T follicular helper cell (primary cell): ENCODE results near the gene TEAD1.
A peak's percentile ranks its signal among the peaks of the same experiment; 100 is the strongest.

Experiments
- DNase-seq: peaks from one replicate; pipeline ENCODE4 v3.0.0-alpha.2; 2020; ENCODE audit warnings: low read depth

The TEAD1 gene

DNA sequence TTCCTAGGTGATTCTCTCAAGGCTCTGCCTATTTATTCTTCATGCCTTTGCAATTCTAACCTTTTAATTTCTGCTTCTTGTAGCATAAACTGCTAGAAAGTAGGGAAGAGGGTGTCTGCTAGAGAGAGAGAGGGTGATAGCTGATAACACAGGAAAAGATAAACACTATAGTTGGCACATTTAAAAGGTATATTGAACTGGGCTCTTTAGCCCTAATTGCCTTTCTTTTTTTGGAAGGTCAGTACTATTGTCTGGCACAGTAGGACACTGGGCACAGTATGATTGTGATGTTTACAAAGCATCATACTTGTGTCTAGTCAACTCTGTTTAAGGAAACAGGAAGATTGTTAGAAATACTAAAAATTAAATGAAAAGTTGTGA is 33.3 kb downstream of the TEAD1 start:
- no peak for DNase-seq

DNA sequence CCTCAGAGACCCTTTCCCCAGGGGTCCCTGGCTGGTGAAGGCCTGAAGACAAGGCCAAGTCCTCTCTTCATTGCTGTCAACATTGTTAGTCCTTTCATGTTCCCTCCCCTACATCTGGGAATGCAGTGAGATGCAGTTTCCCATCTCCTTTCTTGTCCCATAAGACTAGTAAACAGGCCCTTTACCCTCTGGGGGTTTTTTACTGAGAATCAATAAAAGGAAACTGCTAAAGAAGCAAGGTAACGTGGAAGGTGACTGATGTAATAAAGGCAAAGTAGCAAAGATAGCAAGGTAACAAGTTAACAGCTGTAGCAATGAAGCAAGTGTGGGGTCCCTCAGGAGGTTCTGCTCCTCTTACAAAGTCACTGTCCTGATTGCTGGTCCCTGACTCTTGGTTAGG is 37.3 kb downstream of the TEAD1 start:
- no peak for DNase-seq

DNA sequence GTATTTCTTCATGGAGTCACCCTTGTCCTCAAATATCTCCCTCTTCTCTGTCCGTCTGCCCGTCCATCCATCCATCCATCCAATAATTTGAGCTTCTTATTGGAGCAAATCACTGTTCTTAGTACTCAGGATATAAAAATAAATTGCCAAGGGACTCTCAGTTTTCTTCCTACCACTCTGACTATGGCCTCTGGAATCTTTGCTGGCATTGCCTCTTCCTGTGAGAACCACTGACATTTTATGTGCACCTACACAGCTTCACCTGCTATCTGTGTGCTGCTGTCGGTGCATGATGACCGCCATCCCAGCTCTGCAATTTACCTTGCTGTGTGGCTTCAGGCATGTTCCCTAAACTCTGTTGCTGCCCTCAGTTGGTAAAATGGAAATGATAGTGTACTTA is 37.9 kb downstream of the TEAD1 start:
- DNase-seq: no peak

DNA sequence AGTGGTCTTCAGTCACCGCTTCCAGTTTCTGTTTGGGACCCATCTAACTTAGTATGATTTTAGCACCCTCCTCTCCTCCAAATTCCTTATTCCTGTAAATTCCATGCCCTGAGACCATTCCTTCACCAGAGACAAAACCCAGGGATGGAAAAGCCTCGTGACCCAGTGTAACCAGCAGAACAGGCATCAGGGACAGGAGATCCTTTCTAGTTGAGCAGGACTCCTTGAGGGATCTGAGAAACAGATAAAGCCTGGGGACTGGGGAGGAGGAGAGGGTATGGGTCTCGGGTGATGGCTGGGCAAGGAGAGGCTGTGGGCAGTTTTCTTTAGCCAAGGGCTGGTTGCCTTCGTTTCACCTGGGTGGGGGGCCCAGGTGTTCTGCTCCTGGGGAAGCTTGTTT is 40.9 kb downstream of the TEAD1 start:
- no peak for DNase-seq

DNA sequence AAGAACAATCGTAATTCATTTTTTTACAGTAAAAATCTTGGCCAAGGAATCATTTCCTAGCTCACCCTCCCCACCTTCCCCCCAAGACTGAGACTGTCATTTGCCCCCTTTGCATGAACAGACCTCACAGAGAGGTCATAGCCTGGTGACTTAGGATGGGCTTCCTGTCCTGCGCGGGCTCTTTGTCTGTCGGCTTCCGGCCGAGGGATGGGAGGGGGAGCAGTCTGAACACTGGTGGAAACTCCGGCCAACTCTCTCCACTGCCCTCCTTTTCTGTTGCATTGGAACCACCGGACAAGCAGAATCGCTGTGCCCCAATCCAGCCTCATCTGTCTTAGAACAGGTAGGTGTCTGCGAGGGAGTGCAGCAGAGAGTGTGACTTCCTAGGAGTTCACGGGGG is 41.7 kb downstream of the TEAD1 start:
- DNase-seq: no peak

DNA sequence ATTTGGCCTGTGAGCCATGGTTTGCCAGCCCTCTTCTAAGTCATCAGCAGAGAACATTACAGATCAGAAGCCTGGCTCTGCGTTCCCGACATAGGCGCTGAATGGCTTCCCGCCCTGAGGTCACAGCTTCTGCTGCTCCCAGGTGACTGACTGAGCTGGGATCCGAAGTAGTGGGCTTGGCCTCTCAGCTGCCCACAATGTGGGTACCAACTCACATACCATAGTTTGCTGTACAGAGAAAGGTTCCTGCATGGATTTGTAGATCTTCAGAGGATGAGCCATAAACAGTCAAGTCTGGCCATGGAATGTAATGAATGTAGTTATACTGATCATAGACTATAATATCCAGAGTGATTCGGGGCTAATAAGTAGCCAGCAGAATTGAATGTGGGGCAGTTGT is 42.6 kb downstream of the TEAD1 start:
- DNase-seq: no peak

DNA sequence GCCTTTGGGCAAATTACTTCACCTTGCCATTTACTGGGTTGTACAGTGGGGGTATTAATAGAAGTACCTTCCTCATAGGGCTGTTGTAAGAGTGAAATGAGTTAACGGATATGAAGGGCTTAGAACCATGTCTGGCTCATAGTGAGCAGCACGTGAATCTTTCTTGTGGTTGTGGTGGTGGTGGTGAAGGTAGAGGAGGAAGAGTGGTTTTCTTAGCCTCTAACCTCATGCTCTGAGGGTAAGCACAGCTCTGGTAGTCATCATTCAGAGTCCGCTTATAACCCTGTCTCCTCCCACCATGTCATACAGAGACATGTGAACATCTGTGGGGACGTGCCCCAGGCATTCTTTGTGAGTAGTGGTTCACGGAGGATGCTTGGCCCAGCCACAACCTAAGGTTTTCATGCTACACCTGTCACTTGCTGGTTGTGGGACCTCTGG is 43.6 kb downstream of the TEAD1 start:
- peak; percentile 38 for DNase-seq

DNA sequence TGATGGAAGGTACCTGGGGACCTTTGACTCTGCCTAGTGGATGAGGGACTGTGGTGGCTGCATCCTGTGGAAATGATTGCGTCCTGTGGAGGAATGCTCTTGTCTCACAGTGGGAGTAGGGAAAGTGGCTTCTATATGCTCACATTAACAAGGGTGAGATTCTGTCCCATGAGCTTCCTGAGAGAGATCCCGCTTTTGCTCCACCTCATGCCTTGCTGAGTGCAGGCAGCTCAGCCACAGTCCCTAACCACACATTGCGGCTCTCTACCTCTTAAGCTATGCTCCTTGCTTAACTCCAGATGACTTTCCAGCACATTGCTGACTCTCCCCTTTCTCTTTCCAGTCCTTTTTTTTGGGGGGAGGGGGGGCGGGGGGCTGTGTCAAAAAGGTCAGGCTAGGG is 45.0 kb downstream of the TEAD1 start:
- DNase-seq: no peak

DNA sequence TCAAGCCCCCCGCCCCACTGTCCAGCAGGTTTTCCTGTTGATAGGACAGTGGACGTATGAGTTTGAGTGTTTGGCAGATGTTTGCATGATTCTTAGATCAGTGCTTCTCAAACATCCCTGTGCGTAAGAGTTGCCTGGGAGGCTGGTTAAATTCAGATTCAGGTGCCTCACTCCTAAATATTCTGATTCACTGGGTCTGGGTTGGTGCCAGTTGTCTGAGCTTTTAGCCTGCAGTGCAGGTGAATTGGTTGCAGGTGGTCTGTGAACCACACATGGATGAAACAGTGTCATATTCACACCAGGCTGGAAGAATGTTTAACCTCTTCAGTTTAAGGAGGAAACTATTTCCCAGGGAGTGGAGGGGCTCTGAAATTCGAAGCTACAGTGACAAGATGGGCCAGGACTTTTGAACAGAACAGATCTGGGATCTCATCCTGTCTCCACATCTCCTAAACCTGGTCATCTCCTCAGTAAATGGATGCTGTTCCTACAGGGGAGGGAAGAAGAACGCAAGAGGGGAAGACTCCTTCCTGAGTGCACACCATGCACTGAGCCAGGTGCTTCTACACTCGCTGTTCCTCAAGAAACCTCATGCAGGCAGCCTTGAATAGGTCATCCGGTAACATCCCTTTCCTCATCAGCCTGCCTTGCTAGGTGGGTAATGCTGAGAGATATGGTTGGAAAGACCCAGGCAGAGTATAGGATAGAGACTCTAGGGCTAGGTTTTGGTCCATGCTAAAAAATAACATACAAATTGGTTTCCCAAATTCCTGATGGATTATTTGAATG is 47.8 kb downstream of the TEAD1 start:
- no peak for DNase-seq

DNA sequence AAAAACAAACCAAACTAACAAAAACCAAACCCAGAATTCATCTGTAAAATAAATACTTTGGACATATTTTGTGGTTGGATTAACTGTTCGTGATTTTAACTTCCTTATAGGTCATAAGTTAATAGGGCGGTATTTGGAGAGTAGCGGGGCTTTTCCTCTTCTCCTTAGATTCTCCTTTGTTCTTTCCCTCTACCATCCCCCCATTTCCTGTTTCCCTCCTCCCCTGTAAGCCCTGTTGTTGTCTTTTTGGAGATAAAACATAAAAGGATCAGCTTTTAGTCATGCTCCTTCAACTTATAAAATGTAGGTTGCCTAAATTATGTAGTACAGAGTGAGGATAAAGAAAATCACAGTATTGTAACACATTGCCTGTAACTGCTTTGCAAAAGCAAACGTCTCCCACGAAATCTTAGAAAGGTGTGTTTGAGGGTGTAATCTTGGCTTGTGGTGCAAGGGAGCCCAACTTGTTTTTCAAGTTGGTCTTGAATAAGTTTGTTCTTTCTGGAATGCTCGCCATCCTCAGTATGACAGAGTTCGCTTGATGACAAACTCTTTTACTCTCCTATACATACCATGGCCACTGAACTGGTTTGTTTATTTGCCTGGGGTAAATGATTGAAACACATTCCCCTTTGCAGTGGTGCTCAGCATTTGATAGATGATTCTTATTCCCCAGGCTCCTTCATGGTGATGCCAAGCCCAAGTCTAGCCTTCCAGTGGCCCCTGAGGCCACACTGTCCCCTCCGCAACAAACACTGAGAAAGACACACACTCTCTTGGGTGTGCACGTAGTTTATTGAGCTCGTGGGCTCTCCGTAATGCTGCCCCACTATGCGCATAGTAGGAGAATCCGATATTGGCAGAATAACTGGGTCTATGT is 49.4 kb downstream of the TEAD1 start:
- DNase-seq: no peak

DNA sequence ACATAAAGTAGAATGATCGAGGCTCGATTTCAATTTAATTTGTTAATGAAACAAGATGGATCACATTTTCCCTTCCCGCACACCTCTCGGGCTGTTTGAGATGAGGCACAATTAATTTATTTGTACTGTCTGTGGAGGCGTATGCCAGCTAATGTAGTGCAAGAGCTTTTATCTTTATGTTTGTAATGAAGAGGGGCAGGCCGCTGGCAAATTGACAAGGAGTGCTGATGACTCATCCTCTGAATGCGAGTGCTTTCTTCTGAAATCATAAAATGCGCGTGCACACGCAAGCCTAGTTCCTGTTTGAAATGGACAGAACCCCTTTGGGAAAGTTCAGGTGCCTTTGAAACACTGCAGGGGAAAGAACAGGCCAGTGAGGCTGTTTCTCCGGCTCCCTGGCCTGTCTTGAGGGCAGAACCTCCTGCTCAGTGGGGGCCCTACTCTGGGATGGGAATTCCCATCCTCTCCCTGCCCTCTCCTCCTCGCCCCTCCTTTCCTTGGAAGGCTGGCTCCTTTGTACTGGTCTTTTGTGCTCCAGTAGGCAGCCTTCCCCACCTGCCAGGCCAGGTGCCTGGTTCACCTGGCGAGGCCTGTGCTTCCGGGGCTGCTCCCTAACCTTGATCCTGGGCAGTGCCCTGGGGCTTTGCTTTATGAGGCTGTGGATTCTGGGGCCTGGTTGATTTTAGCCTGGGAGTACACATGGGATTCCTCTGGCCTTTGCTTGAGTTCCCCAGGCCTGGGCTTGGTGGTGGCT is 50.3 kb downstream of the TEAD1 start:
- no peak for DNase-seq

DNA sequence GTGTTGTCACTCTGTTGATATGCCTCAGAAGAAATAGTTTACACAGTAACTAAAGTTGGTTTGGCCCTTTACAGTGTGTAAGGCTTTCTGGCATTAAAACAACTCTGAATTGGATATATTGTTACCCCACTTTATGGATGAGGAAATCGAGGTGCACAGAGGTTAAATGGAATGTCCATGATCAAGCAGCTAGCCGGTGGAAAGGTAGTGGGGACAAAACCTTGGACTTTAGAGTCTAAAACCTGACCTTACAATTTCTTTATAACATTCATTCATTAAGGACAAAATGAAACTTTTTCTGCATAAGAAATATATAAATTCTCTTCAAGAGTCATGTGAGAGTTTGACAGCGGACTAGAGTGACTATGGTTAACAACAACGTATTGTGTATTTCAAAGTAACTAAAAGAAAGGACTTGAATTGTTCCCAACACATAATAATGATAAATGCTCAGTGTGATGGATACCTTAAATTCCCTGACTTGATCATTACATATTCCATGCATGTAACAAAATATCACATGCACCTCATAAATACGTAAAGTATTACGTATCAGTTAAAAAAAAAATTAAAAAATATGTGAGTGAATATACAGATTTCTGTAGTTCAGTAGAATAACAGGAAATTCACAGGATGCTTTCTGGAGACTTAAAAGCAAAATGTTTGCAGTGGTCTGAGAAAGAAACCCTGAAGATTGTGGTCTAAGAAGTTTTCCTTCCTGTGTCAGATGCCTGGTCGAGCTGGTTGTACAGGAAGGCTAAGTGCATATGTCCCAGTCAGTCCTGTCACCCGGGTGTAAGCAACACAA is 51.0 kb downstream of the TEAD1 start:
- no peak for DNase-seq

DNA sequence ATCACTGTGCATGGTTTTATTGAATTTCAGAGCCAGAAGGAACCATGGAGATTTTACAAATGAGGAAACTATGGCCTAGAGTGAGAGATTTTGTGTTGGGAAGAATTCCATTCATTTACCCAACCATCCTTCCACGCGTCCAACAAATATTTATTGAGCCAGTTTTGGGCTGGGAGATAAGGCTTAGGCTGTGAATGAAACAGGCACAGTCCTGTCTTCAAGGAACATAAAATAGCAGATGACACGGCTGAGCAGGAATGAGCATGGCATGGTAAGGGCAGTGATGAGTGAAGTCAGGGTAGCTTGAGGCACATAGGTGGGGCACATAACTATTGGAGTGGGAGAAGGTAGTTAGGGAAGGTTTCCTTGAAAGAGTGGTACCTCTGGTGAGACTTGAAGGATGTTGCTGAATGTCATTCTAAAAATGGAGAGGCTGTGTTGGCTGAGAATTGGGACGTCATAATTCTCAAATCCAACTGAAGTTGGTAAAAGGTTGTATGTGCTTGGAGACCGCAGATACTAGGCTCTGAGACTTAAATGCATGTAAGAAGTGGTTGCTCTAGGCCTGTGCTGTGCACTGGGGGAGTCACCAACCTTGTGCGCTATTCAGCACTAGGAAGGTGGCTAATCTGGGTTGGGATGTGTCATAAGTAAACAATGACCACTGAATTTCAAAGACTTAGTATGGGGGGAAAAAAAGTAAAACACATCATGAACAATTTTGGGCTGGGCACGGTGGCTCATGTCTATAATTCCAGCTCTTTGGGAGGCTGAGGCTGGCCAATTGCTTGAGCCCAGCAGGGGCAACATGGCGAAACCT is 51.9 kb downstream of the TEAD1 start:
- no peak for DNase-seq

DNA sequence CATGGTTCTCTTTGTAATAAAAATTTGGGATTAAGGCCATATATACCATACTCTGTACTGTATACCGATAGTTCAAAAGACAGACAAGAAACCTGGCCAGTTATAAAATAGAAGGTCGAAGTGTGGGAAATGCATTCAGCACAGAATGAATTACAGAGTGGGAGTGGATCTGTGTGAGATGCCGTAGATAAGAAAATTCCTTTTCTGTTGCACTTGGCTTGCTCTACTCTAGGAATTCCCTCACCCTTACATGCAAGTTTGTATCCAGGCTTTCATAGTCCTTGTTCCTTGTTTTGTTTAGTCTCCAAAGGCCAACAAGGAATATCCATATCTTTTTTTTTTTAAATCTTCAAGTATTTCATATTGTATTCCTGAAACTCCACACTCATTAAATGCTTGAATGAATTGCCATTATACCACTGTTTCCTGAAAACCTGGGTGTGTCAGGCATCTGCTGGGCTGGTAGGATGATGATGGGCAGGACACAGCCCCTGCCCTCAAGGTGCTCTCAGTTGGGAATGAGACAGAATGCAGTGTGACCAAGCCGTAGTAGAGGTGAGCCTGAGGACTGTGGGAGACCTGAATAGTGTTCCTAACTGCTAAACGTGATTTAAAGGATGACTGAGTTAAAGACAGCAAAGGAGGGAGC is 53.5 kb downstream of the TEAD1 start:
- DNase-seq: no peak

DNA sequence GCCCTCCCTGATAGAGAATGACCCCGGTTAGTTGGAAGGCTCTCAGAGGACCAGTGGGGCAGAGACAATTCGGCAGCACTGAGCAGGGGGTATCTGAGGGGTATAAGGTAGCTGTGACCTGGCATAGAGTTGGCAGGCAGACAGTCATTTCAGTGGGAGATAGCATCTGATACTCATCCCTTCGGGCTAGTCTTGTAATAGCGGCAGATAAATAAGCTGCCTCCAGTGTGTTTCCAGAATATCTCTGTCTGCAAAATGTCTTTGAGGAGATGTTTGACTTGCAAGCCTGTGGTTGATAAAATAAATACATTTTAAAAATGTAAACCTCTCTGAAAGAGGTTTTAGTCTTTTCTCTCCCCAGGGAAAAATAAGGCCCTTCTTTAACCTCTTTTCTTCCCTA is 54.2 kb downstream of the TEAD1 start:
- DNase-seq: no peak

DNA sequence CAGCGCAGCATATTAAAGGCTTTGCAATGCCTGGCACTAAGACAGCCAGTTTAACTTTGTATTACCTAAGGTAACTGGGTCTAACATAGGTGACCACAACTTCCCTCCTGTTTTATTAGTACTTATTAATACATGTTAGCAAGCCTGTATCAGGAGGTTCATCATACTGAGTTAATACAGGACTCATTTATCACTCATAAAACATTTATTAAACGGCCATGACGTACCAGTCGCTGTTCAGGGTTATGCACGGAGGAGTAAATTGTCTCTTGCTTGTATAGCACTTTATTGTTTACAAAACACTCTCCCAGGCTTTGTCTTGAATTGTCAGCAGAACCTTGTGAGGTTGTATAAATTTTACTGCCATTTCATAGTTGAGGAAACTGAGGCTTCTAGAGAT is 55.7 kb downstream of the TEAD1 start:
- DNase-seq: no peak

DNA sequence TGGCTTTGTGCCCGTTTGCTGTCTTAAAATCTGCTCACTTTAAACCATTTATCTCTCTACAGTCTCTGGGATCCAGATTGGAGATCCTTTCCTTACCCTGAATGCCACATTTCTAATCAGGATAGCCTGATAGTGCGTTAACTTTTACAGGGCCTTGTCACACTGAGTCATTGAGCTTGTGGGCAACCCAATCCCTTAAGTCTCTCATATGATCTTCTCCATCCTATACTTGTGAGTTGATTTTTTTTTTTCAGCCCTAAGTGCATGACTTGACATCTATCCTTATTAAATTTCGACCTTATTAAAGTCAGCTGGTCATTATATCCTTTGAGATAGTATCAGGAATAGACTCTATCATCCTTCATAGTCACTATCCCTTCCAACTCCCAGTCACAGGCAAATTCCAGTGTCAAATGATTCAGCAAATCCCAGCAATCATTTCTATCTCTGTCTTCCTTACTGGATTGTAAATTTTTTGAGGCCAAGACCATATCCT is 57.7 kb downstream of the TEAD1 start:
- DNase-seq: no peak

DNA sequence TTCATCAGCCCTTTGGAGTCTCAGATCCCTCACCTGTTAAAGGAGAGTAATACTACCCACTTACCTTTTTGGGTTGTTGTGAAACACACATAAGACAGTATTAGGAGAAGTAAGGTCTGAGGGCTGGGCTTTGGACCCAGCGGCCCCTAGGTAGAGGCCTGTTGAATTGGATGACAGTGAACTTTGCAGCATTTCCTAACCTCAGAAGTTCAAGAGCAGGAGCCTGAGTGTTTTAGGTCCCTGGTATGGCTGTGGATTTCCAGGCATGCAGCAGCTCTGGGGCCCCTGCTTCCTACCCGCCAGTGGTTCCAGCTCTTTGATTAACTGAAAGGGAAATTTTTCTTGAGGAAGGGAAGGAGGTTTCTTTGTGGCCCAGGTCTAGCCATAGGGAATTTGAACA is 58.9 kb downstream of the TEAD1 start:
- DNase-seq: no peak

DNA sequence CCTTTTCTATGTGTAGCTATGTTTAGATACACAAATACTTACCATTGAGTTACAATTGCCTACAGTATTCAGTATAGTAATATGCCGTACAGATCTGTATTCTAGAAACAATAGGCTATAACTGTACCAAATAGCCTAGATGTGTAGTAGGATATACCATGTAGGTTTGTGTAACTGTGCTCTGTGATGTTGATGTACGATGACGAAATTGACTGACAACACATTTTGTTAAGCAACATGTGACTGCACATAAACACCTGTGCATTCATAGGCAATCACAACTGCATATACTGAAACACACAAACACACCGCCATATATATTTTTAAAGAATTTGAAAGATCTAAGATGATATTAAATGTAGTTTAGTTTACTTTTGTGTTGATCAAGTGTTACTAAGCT is 60.4 kb downstream of the TEAD1 start:
- DNase-seq: no peak

DNA sequence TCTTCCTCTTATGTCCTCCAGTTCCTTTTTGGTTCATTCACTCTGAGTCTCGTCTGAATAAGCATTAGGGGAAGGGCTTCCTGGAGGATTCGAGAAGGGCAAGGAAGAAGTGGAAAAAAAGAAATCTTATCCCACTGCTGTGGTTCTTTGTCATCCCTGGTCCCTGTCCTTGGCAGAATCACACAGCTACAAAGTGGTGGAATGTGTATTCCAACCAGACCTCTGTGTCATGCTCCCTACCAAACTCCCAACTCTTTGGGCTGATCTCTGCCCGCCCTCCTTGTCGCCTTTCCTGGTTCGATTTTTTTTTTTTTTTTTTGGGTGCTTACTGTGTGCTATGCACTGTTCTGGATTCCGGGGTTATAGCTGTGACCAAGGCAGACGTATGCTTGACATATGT is 61.0 kb downstream of the TEAD1 start:
- no peak for DNase-seq
